NOMO-1 (cell line): ENCODE measurements around the gene TLDC2.
A peak's percentile ranks its signal among the peaks of the same experiment; 100 is the strongest.
"Not testable (repeated sequence)": the region's sequence is repeated elsewhere in the genome, so short reads cannot be mapped to it uniquely, and the experiment has no call there.

ENCODE experiments used
- DNase-seq, 2 experiments: peaks; one replicate each; lab custom pipeline; 2025; ENCODE audit not compliant: unreplicated experiment in 2 of 2; lab: John Stamatoyannopoulos, UW

Gene TLDC2

DNA sequence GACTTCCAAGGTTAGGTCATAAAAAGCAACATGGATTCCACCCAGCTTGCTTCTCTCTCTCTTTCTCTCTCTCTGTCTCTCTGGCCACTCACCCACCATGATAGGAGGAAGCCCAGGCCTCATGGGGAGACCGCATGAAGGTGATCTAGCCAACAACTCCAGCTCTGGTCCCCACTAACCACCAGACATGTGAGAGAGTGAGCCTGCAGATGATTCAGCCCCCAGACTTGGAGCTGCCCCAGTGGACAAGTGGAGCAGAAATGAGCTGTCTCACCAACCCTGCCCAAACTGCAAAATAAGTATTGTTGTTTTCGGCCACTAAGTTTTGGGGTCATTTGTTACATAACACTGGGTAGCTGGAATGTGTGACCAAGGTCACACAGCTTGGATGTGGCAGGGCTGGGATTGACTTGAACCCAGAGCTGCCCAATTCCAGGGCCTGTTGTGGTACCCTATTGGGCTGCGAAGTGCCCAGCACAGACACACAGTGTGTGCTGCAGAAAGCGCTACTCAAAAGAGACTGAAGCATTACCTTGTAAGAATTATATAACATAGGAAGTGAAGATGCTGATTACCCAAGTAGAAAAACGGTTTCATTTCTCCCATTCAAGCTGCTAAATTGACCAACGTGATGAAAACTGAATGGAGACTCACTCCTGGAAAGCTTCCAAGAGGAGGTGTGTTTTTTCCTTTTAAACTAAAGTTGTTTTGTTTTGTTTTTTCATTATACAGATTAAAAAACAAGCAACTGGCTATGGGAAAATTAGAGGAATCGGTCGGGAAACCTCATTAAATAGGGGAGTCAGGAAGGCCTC is 9.1 kb upstream of the TLDC2 start:
- peak in 1 of 2 experiments; percentile 85 for DNase-seq

GRCh38 chr20:36871640-36872570 is 4.0 kb upstream of the TLDC2 start:
- DNase-seq, result no peak

- DNase-seq, result no peak
Observed at GRCh38 chr20:36872852-36873251, 3.1 kb upstream of the TLDC2 start.

DNA sequence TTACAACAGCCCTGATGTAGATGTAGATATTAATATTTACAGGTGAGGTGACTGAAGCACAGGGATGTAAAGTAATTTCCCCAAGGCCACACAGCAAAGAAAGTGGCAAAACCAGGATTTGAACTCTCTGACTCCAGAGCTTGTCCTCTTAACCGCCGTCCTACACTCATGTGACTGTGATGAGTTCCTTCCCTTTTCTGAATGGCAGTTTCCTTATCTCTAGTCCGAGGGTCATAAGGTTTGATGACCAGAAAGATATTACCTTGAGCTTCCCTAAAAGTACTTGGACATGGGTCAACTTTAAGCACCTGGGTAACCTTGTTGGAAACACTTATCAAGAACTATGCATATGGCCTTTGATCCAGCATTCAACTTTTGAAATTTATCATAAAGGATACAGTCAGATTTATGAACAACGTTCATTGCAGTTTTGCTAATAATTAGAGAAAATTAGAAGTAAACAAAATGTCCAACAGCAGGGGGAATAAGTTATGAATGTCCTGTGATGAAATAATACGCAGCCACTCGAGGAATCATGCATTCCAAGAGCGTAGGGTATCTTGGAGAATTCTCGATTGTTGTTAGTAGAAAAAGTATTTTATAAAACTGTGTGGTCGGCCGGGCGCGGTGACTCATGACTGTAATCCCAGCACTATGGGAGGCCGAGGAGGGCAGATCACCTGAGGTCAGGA is 2.3 kb upstream of the TLDC2 start:
- DNase-seq, result peak in 1 of 2 experiments; percentile 27

- not testable (repeated sequence) for DNase-seq
Observed at GRCh38 chr20:36875093-36875492, 845 bp upstream of the TLDC2 start.

- no peak for DNase-seq
Observed at GRCh38 chr20:36876473-36876833, 515 bp downstream of the TLDC2 start.

DNA sequence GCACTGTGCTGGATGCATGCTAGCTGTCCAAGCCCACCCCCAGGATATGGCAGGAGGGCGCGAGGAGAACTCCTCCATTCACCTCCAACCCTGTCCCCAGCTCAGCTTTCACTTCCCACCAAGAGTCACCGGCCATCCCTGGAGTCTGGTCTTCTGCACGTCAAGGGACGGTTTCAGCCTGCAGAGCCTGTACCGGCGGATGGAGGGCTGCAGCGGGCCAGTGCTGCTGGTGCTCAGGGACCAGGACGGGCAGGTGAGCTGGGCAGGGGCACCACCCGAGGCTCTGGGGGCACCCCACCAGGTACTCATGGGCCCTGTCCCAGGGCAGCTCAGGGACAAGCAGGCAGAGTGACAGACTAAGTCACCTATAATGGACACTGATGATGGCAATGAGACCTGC is 3.0 kb downstream of the TLDC2 start:
- no peak for DNase-seq

DNA sequence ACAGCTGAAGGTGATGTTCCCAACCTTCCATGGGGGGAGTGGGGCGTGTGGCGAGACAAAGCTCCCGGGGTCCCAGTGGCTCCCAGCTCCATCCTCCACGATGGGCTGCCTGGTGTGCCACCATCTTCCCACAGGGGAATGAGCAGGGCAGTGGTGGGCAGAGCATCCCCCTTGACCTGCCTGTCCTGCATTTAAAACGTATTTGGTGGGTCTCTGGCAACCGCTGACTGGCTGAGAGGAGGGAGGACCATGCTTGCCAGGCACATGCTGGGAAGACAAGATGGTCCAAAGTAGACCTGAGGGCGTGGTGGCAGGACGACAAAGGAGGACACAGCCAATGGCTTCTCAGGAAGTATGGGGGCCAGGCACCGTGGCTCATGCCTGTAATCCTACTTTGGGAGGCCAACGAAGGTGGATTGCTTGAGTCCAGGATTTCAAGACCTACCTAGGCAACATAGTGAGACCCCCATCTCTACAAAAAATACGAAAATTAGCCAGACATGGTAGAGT is 4.9 kb downstream of the TLDC2 start:
- DNase-seq, result no peak

DNA sequence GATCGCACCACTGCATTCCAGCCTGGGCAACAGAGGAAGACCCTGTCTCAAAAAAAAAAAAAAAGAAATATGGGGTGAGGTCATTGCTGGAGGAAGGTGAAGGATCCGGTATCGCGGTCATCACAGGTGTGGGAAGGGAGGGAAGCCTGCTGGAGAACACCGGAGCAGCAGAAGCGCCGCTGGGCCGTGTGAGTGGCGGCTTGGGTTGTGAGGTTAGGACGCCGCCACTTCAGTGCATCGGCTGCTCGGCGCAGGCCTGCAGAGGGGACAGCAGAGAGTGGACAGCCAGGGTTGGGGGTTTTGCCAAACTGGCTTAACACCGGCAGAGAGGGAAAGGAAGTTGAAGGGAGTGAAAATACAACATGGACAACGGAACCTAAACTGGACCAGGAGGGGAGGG is 5.4 kb downstream of the TLDC2 start:
- no peak for DNase-seq

GRCh38 chr20:36881888-36882287 is 6.0 kb downstream of the TLDC2 start:
- no peak for DNase-seq

- DNase-seq, result peak in 1 of 2 experiments; percentile 16
Observed at GRCh38 chr20:36883977-36884535, 8.1 kb downstream of the TLDC2 start.

- no peak for DNase-seq
Observed at GRCh38 chr20:36885356-36885755, 9.4 kb downstream of the TLDC2 start.

GRCh38 chr20:36886859-36887751 is 11.2 kb downstream of the TLDC2 start:
- DNase-seq, result peak; percentile 68 to 76

GRCh38 chr20:36887752-36888090 is 11.8 kb downstream of the TLDC2 start:
- DNase-seq, result peak in 1 of 2 experiments; percentile 18

DNA sequence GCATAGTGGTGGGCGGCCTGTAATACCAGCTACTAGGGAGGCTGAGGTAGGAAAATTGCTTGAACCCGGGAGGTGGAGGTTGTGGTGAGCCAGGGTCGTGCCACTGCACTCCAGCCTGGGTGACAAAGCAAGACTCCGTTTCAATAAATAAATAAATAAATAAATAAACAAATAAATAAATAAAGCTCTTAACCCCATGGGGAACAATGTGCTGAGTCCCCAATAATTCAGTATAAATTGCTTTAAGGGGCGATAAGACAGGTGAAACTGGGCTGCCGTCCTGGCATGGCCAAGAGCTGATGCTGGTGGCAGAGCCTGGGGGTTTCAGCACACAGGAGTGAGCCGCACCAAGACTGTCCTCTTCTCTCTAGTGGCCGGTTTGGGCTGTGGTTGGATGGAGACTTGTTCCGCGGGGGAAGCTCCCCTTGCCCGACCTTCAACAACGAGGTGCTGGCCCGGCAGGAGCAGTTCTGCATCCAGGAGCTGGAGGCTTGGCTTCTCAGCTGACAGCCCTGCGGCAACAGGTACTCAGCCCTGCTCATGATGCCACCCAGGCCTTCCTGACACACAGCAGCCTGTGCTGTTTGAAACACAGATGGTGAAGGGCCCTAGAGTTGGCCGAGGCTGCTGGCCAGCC is 13.1 kb downstream of the TLDC2 start:
- DNase-seq, result no peak

- no peak for DNase-seq
Observed at GRCh38 chr20:36890586-36890985, 14.6 kb downstream of the TLDC2 start.

GRCh38 chr20:36891211-36891610 is 15.3 kb downstream of the TLDC2 start:
- no peak for DNase-seq

- DNase-seq, result no peak
Observed at GRCh38 chr20:36893801-36894200, 17.9 kb downstream of the TLDC2 start.

DNA sequence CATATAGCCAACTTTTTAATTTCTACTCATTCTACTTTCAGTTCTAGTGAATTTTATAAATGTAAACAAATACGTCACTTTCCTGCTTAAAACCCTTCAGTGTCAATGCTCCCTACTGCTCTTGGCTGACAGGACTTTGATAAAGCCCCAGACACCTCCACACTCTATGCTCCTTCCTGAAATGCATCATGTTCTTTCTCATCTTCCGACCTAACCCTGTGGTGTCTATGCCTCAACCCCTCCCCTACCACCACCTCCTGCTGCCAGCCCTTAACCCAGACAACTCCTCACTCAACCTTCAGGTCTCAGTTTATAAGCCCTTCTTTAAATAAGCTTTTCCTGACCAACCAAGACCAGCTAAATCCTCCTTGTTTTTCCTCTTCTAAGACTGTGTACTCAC is 19.1 kb downstream of the TLDC2 start:
- DNase-seq, result no peak
